Measurements from ENCODE around the gene EMX1.

Gene EMX1

GRCh38 chr2:72938455-72938854 lies 21.1 kb downstream of the EMX1 start:
- TF ChIP-seq POLR2AphosphoS5 (IDR thresholded peaks at IDR 0.05; ENCODE audit: borderline replicate concordance, low read depth, low read length) (no peak), FOXP2 (optimal IDR thresholded peaks at IDR 0.05; ENCODE audit: control extremely low read depth, extremely low read length, insufficient read depth) (no peak), EZH2 (IDR thresholded peaks at IDR 0.05) (no peak)
- Histone ChIP-seq H3K4me3 (no peak overlapping the region), H3K27ac (no peak overlapping the region), H3K9ac (ENCODE audit: insufficient read length) (no peak overlapping the region), H3K36me3 (ENCODE audit: insufficient read depth, low read length) (no peaks in the 10 kb centered on the region), H3K9me3 (ENCODE audit: low read depth, low read length) (no peaks in the 10 kb centered on the region)
- no peak for DNase-seq (ENCODE audit: low read depth, low spot score)

- Histone ChIP-seq H3K27ac (no peak overlapping the region), H3K36me3 (ENCODE audit: insufficient read depth, low read length) (no peaks in the 10 kb centered on the region), H3K9me3 (ENCODE audit: low read depth, low read length) (no peaks in the 10 kb centered on the region), H3K4me3 (no peak overlapping the region), H3K9ac (ENCODE audit: insufficient read length) (no peak overlapping the region)
- TF ChIP-seq EZH2 (IDR thresholded peaks at IDR 0.05): no peak
- TF ChIP-seq POLR2AphosphoS5 (IDR thresholded peaks at IDR 0.05; ENCODE audit: borderline replicate concordance, low read depth, low read length): no peak
- no peak for TF ChIP-seq FOXP2 (optimal IDR thresholded peaks at IDR 0.05; ENCODE audit: control extremely low read depth, extremely low read length, insufficient read depth)
- no peak for DNase-seq (ENCODE audit: low read depth, low spot score)
Measured at GRCh38 chr2:72940361-72940760, 23.0 kb downstream of the EMX1 start.

DNA sequence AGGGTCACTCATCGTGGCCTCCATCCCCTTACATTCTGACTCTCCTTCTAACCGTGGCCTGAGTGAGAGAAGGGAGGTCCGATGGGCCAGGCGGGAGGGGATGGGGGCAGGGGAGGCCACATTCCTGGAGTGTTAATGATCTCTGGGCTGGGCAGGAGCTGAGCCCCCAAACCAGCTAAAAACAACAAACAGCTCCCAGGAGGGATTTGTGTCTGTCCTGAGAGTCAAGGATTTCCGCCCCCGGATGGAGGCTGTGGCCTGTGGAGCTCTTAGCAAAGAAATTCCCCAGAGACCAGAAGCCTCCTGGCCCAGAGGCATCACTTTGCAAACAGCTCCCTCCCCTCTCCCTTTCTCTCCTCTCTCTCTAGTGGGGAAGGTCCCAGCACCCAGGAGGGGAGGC lies 23.5 kb downstream of the EMX1 start:
- Histone ChIP-seq H3K9me3 (ENCODE audit: low read depth, low read length) (no peaks in the 10 kb centered on the region), H3K9ac (ENCODE audit: insufficient read length) (no peak overlapping the region), H3K27ac (no peak overlapping the region), H3K4me3 (no peak overlapping the region), H3K36me3 (ENCODE audit: insufficient read depth, low read length) (no peaks in the 10 kb centered on the region)
- no peak for DNase-seq (ENCODE audit: low read depth, low spot score)
- TF ChIP-seq FOXP2 (optimal IDR thresholded peaks at IDR 0.05; ENCODE audit: control extremely low read depth, extremely low read length, insufficient read depth) (no peak), EZH2 (IDR thresholded peaks at IDR 0.05) (no peak), POLR2AphosphoS5 (IDR thresholded peaks at IDR 0.05; ENCODE audit: borderline replicate concordance, low read depth, low read length) (no peak)

DNA sequence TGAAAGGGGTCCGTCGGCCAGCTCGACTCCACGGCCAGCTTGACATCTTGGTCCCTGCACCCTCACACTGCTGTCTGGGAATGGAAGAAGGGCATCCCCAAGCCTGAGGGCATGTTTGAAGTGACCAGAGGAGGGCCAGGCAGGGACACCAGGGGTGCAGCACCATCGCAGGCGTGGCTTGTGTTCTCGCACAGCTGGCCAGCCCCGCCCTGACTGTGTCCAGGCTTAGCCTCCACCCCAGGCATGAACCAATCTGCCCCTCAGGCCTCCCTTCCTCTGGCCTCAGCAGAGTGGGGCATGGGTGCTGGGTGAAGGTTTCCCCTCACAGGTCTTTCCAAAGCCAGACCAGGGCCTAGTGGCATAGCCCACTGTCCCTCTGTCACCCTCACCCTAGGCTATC lies 25.0 kb downstream of the EMX1 start:
- Histone ChIP-seq H3K27ac (no peak overlapping the region), H3K9ac (ENCODE audit: insufficient read length) (no peak overlapping the region), H3K9me3 (ENCODE audit: low read depth, low read length) (no peaks in the 10 kb centered on the region), H3K4me3 (no peak overlapping the region), H3K36me3 (ENCODE audit: insufficient read depth, low read length) (no peaks in the 10 kb centered on the region)
- no peak for DNase-seq (ENCODE audit: low read depth, low spot score)
- TF ChIP-seq EZH2 (IDR thresholded peaks at IDR 0.05) (no peak), POLR2AphosphoS5 (IDR thresholded peaks at IDR 0.05; ENCODE audit: borderline replicate concordance, low read depth, low read length) (no peak)

GRCh38 chr2:72942881-72943418 lies 25.6 kb downstream of the EMX1 start:
- no peak for TF ChIP-seq FOXP2 (optimal IDR thresholded peaks at IDR 0.05; ENCODE audit: control extremely low read depth, extremely low read length, insufficient read depth)
- TF ChIP-seq EZH2 (IDR thresholded peaks at IDR 0.05): no peak
- TF ChIP-seq POLR2AphosphoS5 (IDR thresholded peaks at IDR 0.05; ENCODE audit: borderline replicate concordance, low read depth, low read length): no peak
- no peak overlapping the region for H3K9ac ChIP-seq (ENCODE audit: insufficient read length)
- no peaks in the 10 kb centered on the region for H3K9me3 ChIP-seq (ENCODE audit: low read depth, low read length)
- DNase-seq (ENCODE audit: low read depth, low spot score): no peak
- H3K4me3 ChIP-seq: no peak overlapping the region
- H3K27ac ChIP-seq: no peak overlapping the region
- no peaks in the 10 kb centered on the region for H3K36me3 ChIP-seq (ENCODE audit: insufficient read depth, low read length)

- Histone ChIP-seq H3K4me3 (no peak overlapping the region), H3K36me3 (ENCODE audit: insufficient read depth, low read length) (no peaks in the 10 kb centered on the region), H3K27ac (no peak overlapping the region), H3K9ac (ENCODE audit: insufficient read length) (no peak overlapping the region), H3K9me3 (ENCODE audit: low read depth, low read length) (no peaks in the 10 kb centered on the region)
- no peak for DNase-seq (ENCODE audit: low read depth, low spot score)
- TF ChIP-seq EZH2 (IDR thresholded peaks at IDR 0.05) (no peak), FOXP2 (optimal IDR thresholded peaks at IDR 0.05; ENCODE audit: control extremely low read depth, extremely low read length, insufficient read depth) (no peak), POLR2AphosphoS5 (IDR thresholded peaks at IDR 0.05; ENCODE audit: borderline replicate concordance, low read depth, low read length) (no peak)
Measured at GRCh38 chr2:72943540-72944395, 26.4 kb downstream of the EMX1 start.

DNA sequence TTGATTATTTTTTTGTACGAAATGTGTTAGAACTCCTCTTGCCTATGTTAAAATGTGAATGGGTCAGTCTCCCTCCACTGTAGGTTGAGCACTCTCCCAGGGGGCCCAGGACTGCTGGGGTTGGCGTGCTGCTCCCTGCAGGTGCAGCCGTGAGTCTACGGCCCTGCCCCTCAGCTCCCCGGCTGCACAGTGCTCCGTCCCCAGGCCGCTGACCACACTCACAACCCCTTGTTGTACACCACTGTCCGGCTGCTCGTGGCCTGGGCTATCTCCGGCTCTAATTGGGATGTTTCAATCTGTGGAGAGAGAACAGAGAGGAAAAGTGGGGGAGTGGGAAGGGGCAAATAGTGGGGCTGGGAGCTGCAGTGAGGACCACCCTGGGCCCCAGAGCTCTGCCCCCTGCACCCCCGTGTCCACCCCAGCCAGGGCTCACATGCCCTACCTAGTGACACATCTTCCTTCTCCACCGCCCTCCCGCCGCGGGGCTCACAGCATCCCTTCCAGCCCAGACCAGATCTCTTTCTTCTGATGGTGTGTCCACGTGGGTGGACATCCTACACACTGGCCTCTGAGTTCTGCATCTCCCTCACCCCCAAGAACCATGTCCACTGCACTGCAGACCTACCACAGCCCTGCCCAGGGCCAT lies 27.6 kb downstream of the EMX1 start:
- Histone ChIP-seq H3K9me3 (ENCODE audit: low read depth, low read length) (no peaks in the 10 kb centered on the region), H3K9ac (ENCODE audit: insufficient read length) (no peak overlapping the region), H3K4me3 (no peak overlapping the region), H3K36me3 (ENCODE audit: insufficient read depth, low read length) (no peaks in the 10 kb centered on the region), H3K27ac (no peak overlapping the region)
- no peak for DNase-seq (ENCODE audit: low read depth, low spot score)
- TF ChIP-seq POLR2AphosphoS5 (IDR thresholded peaks at IDR 0.05; ENCODE audit: borderline replicate concordance, low read depth, low read length) (no peak), EZH2 (IDR thresholded peaks at IDR 0.05) (no peak), FOXP2 (optimal IDR thresholded peaks at IDR 0.05; ENCODE audit: control extremely low read depth, extremely low read length, insufficient read depth) (no peak)

DNA sequence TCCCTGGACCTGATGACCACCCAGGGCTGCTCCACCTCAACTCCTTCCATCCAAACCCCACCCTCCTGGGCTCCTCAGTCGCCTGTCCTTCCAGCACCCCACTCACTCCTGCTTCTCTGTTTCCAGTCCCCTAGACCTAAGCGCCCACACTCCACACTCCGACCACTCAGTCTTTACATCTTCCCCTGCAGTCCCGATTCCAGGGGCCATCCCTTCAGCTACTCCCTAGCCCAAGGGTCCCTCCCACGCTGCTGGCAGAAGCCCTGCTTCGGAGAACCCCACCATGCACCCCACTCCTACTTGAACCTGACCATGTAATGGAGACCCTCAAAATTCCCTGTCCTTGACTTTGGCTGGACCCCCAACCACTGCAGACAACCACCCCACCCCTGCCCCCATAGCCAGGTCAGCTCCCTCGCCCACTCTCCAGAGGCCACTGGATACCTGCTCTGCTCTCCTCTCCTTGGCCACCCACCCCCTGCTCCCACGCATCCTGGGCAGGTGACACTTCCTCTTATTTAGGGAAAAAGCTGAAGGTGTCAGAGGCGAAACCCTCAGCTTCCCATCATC lies 28.2 kb downstream of the EMX1 start:
- H3K27ac ChIP-seq: no peak overlapping the region
- TF ChIP-seq FOXP2 (optimal IDR thresholded peaks at IDR 0.05; ENCODE audit: control extremely low read depth, extremely low read length, insufficient read depth): no peak
- no peak for TF ChIP-seq EZH2 (IDR thresholded peaks at IDR 0.05)
- TF ChIP-seq POLR2AphosphoS5 (IDR thresholded peaks at IDR 0.05; ENCODE audit: borderline replicate concordance, low read depth, low read length): no peak

More for the DNA sequence above, 28.2 kb downstream of the EMX1 start:
- Histone ChIP-seq H3K9me3 (ENCODE audit: low read depth, low read length) (no peaks in the 10 kb centered on the region), H3K36me3 (ENCODE audit: insufficient read depth, low read length) (no peaks in the 10 kb centered on the region), H3K9ac (ENCODE audit: insufficient read length) (no peak overlapping the region), H3K4me3 (no peak overlapping the region)
- no peak for DNase-seq (ENCODE audit: low read depth, low spot score)

All from SK-N-MC (cell line).